Loucy (cell line): ENCODE measurements around the gene ASPG.

ENCODE experiments used
- H2AFZ ChIP-seq: fragments of 200-600 bp; sonication (generic); 2 replicates; pipeline ENCODE4 v1.6.0; 2016; ENCODE audit warnings: antibody characterized with exemption, mild to moderate bottlenecking, low read length, moderate library complexity
- H3F3A ChIP-seq: fragments of 200-600 bp; 2 replicates; pipeline ENCODE4 v1.6.0; 2016; ENCODE audit warnings: antibody characterized with exemption, low read depth, mild to moderate bottlenecking
- H3K27me3 ChIP-seq: fragments of 200-600 bp; sonication (generic); 2 replicates; pipeline ENCODE4 v1.6.1; 2014; ENCODE audit warnings: low read length, mild to moderate bottlenecking; ENCODE audit not compliant: insufficient read depth, poor library complexity, severe bottlenecking
- H3K36me3 ChIP-seq: fragments of 200-600 bp; sonication (generic); 2 replicates; pipeline ENCODE4 v1.6.1; 2016; ENCODE audit warnings: low read length; ENCODE audit not compliant: insufficient read depth
- H3K4me1 ChIP-seq: fragments of 200-600 bp; sonication (generic); 2 replicates; pipeline ENCODE4 v1.5.1; 2014; ENCODE audit warnings: low read length, mild to moderate bottlenecking; ENCODE audit not compliant: insufficient read depth, poor library complexity, severe bottlenecking
- H3K4me2 ChIP-seq: fragments of 200-600 bp; sonication (generic); 2 replicates; pipeline ENCODE4 v1.6.0; 2014; ENCODE audit warnings: antibody characterized with exemption, low read length, low read depth, mild to moderate bottlenecking; ENCODE audit not compliant: poor library complexity, severe bottlenecking
- H3K4me3 ChIP-seq: fragments of 200-600 bp; sonication (generic); 2 replicates; pipeline ENCODE4 v1.5.1; 2014; ENCODE audit warnings: low read length, mild to moderate bottlenecking, mixed read lengths; ENCODE audit not compliant: poor library complexity, severe bottlenecking
- H3K79me2 ChIP-seq: fragments of 200-600 bp; sonication (generic); 2 replicates; pipeline ENCODE4 v1.6.1; 2014; ENCODE audit warnings: low read length; ENCODE audit not compliant: insufficient read depth
- H3K9ac ChIP-seq: fragments of 200-600 bp; sonication (generic); 2 replicates; pipeline ENCODE4 v1.6.0; 2014; ENCODE audit warnings: mild to moderate bottlenecking, low read depth, low read length, moderate library complexity; ENCODE audit not compliant: poor library complexity, severe bottlenecking
- H3K9me2 ChIP-seq: fragments of 200-600 bp; sonication (generic); replicated peaks from 2 replicates; pipeline ENCODE4 v1.6.1; 2016; ENCODE audit warnings: low read depth, low read length, mixed read lengths
- H3K9me3 ChIP-seq: fragments of 200-600 bp; sonication (generic); 2 replicates; pipeline ENCODE4 v1.6.1; 2014; ENCODE audit warnings: mild to moderate bottlenecking, antibody characterized with exemption, low read length, low read depth; ENCODE audit not compliant: insufficient read depth
- H4K20me1 ChIP-seq: fragments of 200-600 bp; sonication (generic); 2 replicates; pipeline ENCODE4 v1.6.0; 2014; ENCODE audit warnings: antibody characterized with exemption, low read length, mild to moderate bottlenecking; ENCODE audit not compliant: insufficient read depth, poor library complexity, severe bottlenecking
- EZH2phosphoT487 ChIP-seq: fragments of 200-600 bp; IDR thresholded peaks from 2 replicates; pipeline ENCODE4 v1.6.1; 2018; ENCODE audit warnings: antibody characterized with exemption, mild to moderate bottlenecking, moderate library complexity, borderline replicate concordance
- TF ChIP-seq, protein P1 (sequence below): fragments of 200-600 bp; sonication (generic); conservative IDR thresholded peaks from 2 replicates; pipeline ENCODE4 v1.5.1; 2014; ENCODE audit warnings: mild to moderate bottlenecking, antibody characterized with exemption, low read length

Gene ASPG

DNA sequence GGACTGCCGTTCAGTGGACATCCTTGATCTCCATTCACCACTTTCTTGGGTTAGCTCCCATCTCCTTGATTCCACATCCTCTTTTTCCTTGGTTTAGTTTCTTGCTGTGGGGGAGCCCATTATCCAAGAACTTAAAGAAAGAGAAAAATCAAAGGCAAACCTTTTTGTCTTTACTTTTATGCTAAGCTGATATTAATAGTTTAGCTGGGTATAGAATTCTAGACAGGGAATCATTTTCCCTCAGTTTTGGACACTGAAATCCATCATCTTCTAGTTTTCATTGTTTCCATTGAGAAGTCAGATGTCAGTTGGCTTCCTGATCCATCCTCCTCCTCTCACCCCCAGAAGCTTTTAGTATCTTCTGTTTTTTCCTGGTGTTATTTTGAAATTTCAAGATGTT is 44.1 kb downstream of the ASPG start:
- Histone ChIP-seq H3K36me3 (no peaks in the 10 kb centered on the region), H3K4me1 (no peaks in the 10 kb centered on the region), H4K20me1 (no peaks in the 10 kb centered on the region), H2AFZ (no peak overlapping the region), H3K9ac (no peak overlapping the region), H3K9me3 (peaks cover 9% of the 10 kb centered on the region; the same call in 1 of the 2 replicates), H3K79me2 (no peaks in the 10 kb centered on the region), H3K27me3 (no peaks in the 10 kb centered on the region), H3K4me2 (no peak overlapping the region), H3K9me2 (no peaks in the 10 kb centered on the region), H3F3A (no peaks in the 10 kb centered on the region), H3K4me3 (no peak overlapping the region)
- TF ChIP-seq, protein P1, sequence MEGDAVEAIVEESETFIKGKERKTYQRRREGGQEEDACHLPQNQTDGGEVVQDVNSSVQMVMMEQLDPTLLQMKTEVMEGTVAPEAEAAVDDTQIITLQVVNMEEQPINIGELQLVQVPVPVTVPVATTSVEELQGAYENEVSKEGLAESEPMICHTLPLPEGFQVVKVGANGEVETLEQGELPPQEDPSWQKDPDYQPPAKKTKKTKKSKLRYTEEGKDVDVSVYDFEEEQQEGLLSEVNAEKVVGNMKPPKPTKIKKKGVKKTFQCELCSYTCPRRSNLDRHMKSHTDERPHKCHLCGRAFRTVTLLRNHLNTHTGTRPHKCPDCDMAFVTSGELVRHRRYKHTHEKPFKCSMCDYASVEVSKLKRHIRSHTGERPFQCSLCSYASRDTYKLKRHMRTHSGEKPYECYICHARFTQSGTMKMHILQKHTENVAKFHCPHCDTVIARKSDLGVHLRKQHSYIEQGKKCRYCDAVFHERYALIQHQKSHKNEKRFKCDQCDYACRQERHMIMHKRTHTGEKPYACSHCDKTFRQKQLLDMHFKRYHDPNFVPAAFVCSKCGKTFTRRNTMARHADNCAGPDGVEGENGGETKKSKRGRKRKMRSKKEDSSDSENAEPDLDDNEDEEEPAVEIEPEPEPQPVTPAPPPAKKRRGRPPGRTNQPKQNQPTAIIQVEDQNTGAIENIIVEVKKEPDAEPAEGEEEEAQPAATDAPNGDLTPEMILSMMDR: no peak
- TF ChIP-seq EZH2phosphoT487: no peak

DNA sequence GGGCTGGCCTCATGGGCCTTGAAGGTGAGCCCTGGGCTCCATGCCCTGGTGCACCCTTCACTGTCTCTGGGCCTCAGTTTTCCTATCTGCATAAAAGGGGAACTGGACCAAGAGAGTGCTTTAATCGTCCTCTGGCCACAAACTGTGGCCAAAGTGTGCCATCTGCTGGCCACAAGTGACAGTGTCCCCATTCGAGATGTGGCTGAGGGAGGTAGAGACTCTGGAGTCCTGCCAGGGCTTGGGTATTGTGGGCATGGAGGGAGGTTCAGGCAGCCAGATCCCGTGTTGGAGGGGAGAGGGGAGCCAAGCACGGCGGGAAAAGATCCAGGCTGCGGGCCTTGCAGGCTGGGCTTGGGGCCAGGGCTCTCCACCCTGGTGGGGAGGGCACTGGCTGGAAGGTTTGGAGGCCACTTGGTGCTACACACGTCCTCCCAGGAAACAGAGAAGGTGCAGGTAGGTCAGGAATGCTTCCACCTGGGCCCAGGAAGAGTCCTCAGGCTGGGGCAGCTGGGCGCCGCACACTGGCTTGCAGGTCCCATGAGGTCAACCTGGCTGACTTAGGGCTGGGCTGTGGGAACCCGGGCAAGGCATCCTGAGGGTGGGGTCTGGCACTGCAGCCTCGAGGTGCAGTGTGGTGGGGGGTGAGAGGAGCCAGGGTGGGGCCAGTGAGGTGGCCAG is 45.6 kb downstream of the ASPG start:
- Histone ChIP-seq H3K4me3 (no peak overlapping the region), H3F3A (no peaks in the 10 kb centered on the region), H3K79me2 (no peaks in the 10 kb centered on the region), H3K9ac (no peak overlapping the region), H3K4me2 (no peak overlapping the region), H3K36me3 (no peaks in the 10 kb centered on the region), H3K4me1 (no peaks in the 10 kb centered on the region), H2AFZ (no peak overlapping the region), H3K9me2 (no peaks in the 10 kb centered on the region), H4K20me1 (no peaks in the 10 kb centered on the region), H3K27me3 (no peaks in the 10 kb centered on the region), H3K9me3 (peaks cover 7% of the 10 kb centered on the region; the same call in 1 of the 2 replicates)
- no peak for TF ChIP-seq EZH2phosphoT487
- TF ChIP-seq, protein P1: peak; percentile 73

DNA sequence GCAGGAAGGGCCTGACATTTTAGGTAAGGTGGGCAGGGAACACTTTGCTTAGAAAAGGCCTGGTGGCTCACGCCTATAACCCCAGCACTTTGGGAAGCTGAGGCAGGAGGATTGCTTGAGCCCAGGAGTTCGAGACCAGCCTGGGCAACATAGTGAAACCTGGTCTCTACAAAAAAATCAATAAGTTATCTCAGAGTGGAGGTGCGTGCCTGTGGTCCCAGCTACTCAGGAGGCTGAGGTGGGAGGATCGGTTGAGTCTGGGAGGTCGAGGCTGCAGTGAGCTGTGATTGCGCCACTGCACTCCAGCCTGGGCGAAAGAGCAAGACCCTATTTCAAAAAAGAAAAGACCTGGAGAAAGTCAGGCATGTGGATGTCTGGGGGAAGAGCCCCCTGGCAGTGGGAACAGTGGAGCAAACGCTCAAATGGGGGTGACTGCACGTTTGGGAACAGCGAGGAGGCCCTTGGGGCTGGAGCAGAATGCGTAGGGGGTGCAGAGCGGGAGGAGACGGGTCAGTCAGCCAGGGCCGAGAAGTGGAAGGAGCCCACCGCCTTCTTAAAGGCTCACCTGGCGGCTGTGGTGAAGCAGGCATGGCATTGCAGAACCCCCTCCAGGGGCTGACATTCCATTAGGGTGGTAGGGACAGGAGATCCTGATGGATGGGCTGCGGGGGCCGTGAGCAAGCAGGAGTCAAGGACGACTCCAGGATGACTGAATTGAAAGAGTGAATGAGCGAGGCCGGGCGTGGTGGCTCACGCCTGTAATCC is 46.6 kb downstream of the ASPG start:
- H3K4me3 ChIP-seq: no peak overlapping the region
- H3K9me3 ChIP-seq: no peaks in the 10 kb centered on the region
- H3F3A ChIP-seq: no peaks in the 10 kb centered on the region
- no peaks in the 10 kb centered on the region for H3K4me1 ChIP-seq
- TF ChIP-seq EZH2phosphoT487: no peak
- TF ChIP-seq, protein P1: no peak
- H3K9me2 ChIP-seq: no peaks in the 10 kb centered on the region
- H2AFZ ChIP-seq: no peak overlapping the region
- no peaks in the 10 kb centered on the region for H3K36me3 ChIP-seq
- no peak overlapping the region for H3K9ac ChIP-seq
- H3K27me3 ChIP-seq: no peaks in the 10 kb centered on the region
- H3K4me2 ChIP-seq: no peak overlapping the region
- no peaks in the 10 kb centered on the region for H3K79me2 ChIP-seq
- no peaks in the 10 kb centered on the region for H4K20me1 ChIP-seq
